HG03469 (cell line): Measurements from ENCODE around the gene WFS1.

Experiments
- ATAC-seq: cut with Tn5 transposase; IDR thresholded peaks from one replicate; pipeline ENCODE4 v1.9.1; 2021; ENCODE audit warnings: mild to moderate bottlenecking, moderate library complexity, moderate number of reproducible peaks; ENCODE audit not compliant: unreplicated experiment

Gene WFS1

GRCh38 chr4:6235901-6236640 is 33.6 kb upstream of the WFS1 start:
- no peak for ATAC-seq

- no peak for ATAC-seq
Measured at GRCh38 chr4:6236816-6237390, 32.7 kb upstream of the WFS1 start.

GRCh38 chr4:6239486-6239885 is 30.2 kb upstream of the WFS1 start:
- ATAC-seq, result no peak

GRCh38 chr4:6239968-6240367 is 29.7 kb upstream of the WFS1 start:
- ATAC-seq, result no peak

- no peak for ATAC-seq
Measured at GRCh38 chr4:6241062-6241845, 28.4 kb upstream of the WFS1 start.

- ATAC-seq, result no peak
Measured at GRCh38 chr4:6242271-6243029, 27.2 kb upstream of the WFS1 start.

GRCh38 chr4:6245246-6246169 is 24.1 kb upstream of the WFS1 start:
- no peak for ATAC-seq

- no peak for ATAC-seq
Measured at GRCh38 chr4:6246170-6246634, 23.4 kb upstream of the WFS1 start.

GRCh38 chr4:6248394-6248793 is 21.3 kb upstream of the WFS1 start:
- no peak for ATAC-seq

- no peak for ATAC-seq
Measured at GRCh38 chr4:6250235-6250983, 19.2 kb upstream of the WFS1 start.

- ATAC-seq, result no peak
Measured at GRCh38 chr4:6250984-6251295, 18.7 kb upstream of the WFS1 start.

GRCh38 chr4:6251365-6251764 is 18.3 kb upstream of the WFS1 start:
- ATAC-seq, result no peak

- no peak for ATAC-seq
Measured at GRCh38 chr4:6252051-6252450, 17.6 kb upstream of the WFS1 start.

- no peak for ATAC-seq
Measured at GRCh38 chr4:6253111-6253510, 16.5 kb upstream of the WFS1 start.

GRCh38 chr4:6253961-6254360 is 15.7 kb upstream of the WFS1 start:
- ATAC-seq, result no peak

GRCh38 chr4:6256141-6256540 is 13.5 kb upstream of the WFS1 start:
- ATAC-seq, result no peak

GRCh38 chr4:6257247-6258025 is 12.2 kb upstream of the WFS1 start:
- ATAC-seq, result no peak

GRCh38 chr4:6258026-6258360 is 11.7 kb upstream of the WFS1 start:
- ATAC-seq, result no peak

GRCh38 chr4:6258741-6259140 is 10.9 kb upstream of the WFS1 start:
- peak; percentile 39 for ATAC-seq
